ENCODE results near the gene OR5A1. TPM values are rescaled to one million over a fixed set of nuclear protein-coding genes. Genes with fewer than 3 reads are reported as not detected.

OR5A1 gene
- total RNA-seq, 1 donor from 2014 or later = not detected

- DNase-seq (ENCODE audit: low spot score in 2 of 2) = no peak
- no peaks in the 10 kb centered on the region for H3K27me3 ChIP-seq
- H3K4me1 ChIP-seq = no peaks in the 10 kb centered on the region
- no peaks in the 10 kb centered on the region for H3K36me3 ChIP-seq
- no peak for TF ChIP-seq CTCF (IDR thresholded peaks at IDR 0.05)
- H3K9me3 ChIP-seq = no peaks in the 10 kb centered on the region
- H3K4me3 ChIP-seq = no peak within 1 kb of the TSS
- intact Hi-C loops (cut with DNase I) = no loop called here
- no peak within 1 kb of the TSS for H3K27ac ChIP-seq
These were observed 20.4 kb downstream of the OR5A1 start, which contains the start of gene OR4D6 for GRCh38 chr11:59456661-59457060. OR4D6 (plus strand) TSS chr11:59456961; CDS start chr11:59456961, 0 bp downstream.

GRCh38 chr11:59459916-59460315 is 23.6 kb downstream of the OR5A1 start:
- H3K4me3 ChIP-seq = no peak overlapping the region
- H3K4me1 ChIP-seq = no peaks in the 10 kb centered on the region
- no peaks in the 10 kb centered on the region for H3K27me3 ChIP-seq
- no peak for TF ChIP-seq CTCF (IDR thresholded peaks at IDR 0.05)
- H3K9me3 ChIP-seq = no peaks in the 10 kb centered on the region
- H3K36me3 ChIP-seq = no peaks in the 10 kb centered on the region
- intact Hi-C loops (cut with DNase I) = no loop called here
- H3K27ac ChIP-seq = no peak overlapping the region
- no peak for DNase-seq (ENCODE audit: low spot score in 2 of 2)

- H3K36me3 ChIP-seq = no peaks in the 10 kb centered on the region
- no peaks in the 10 kb centered on the region for H3K27me3 ChIP-seq
- no peaks in the 10 kb centered on the region for H3K9me3 ChIP-seq
- intact Hi-C loops (cut with DNase I) = no loop called here
- no peaks in the 10 kb centered on the region for H3K4me1 ChIP-seq
- no peak overlapping the region for H3K27ac ChIP-seq
- no peak overlapping the region for H3K4me3 ChIP-seq
- no peak for TF ChIP-seq CTCF (IDR thresholded peaks at IDR 0.05)
- DNase-seq (ENCODE audit: low spot score in 2 of 2) = no peak
These were observed 26.9 kb downstream of the OR5A1 start for GRCh38 chr11:59463190-59463641.

- intact Hi-C loops (cut with DNase I) = no loop called here
- no peak for TF ChIP-seq CTCF (IDR thresholded peaks at IDR 0.05)
- no peaks in the 10 kb centered on the region for H3K27me3 ChIP-seq
These were observed 36.7 kb downstream of the OR5A1 start, which contains the start of gene OR4D10 for GRCh38 chr11:59473015-59473414. OR4D10 (plus strand) TSS chr11:59473315; CDS start chr11:59477430, 4,115 bp downstream.

GRCh38 chr11:59475176-59475575 is 38.9 kb downstream of the OR5A1 start:
- intact Hi-C loops (cut with DNase I) = no loop called here
- TF ChIP-seq CTCF (IDR thresholded peaks at IDR 0.05) = no peak
- no peaks in the 10 kb centered on the region for H3K27me3 ChIP-seq
- no peaks in the 10 kb centered on the region for H3K36me3 ChIP-seq
- H3K9me3 ChIP-seq = no peaks in the 10 kb centered on the region
- no peak overlapping the region for H3K27ac ChIP-seq
- DNase-seq (ENCODE audit: low spot score in 2 of 2) = no peak
- no peak overlapping the region for H3K4me3 ChIP-seq
- H3K4me1 ChIP-seq = no peaks in the 10 kb centered on the region

More at GRCh38 chr11:59473015-59473414, 36.7 kb downstream of the OR5A1 start, which contains the start of gene OR4D10:
- Histone ChIP-seq H3K4me1 (no peaks in the 10 kb centered on the region), H3K36me3 (no peaks in the 10 kb centered on the region), H3K9me3 (no peaks in the 10 kb centered on the region), H3K27ac (no peak within 1 kb of the TSS), H3K4me3 (no peak within 1 kb of the TSS)
- DNase-seq (ENCODE audit: low spot score in 2 of 2) = no peak

GRCh38 chr11:59479906-59480305 is 43.6 kb downstream of the OR5A1 start:
- no peaks in the 10 kb centered on the region for H3K27me3 ChIP-seq
- no peak overlapping the region for H3K27ac ChIP-seq
- H3K4me1 ChIP-seq = no peaks in the 10 kb centered on the region
- DNase-seq (ENCODE audit: low spot score in 2 of 2) = no peak
- TF ChIP-seq CTCF (IDR thresholded peaks at IDR 0.05) = no peak
- no peaks in the 10 kb centered on the region for H3K36me3 ChIP-seq
- H3K9me3 ChIP-seq = no peaks in the 10 kb centered on the region
- no peak overlapping the region for H3K4me3 ChIP-seq
- intact Hi-C loops (cut with DNase I) = no loop called here

Measured in ascending aorta (tissue), 2 donors.